Mucosa of descending colon (tissue), 3 donors: ENCODE results near the gene WNT5A. TPM values are rescaled to one million over a fixed set of nuclear protein-coding genes. Genes with fewer than 3 reads are reported as not detected.

Experiments used
- ATAC-seq: fragments of 200-7000 bp; cut with Tn5 transposase; one replicate; pipeline ENCODE4 v1.9.1; 2020; ENCODE audit warnings: mild to moderate bottlenecking, moderate library complexity
- DNase-seq, 3 donors: peaks; one replicate each; pipeline ENCODE4 v3.0.0-alpha.2; 2020
- H3K36me3 ChIP-seq: fragments of 200-600 bp; one replicate; pipeline ENCODE4 v1.8.0; 2021; ENCODE audit warnings: low read depth, mild to moderate bottlenecking
- H3K4me1 ChIP-seq: fragments of 200-600 bp; one replicate; pipeline ENCODE4 v1.8.0; 2021; ENCODE audit warnings: low read depth, mild to moderate bottlenecking
- H3K4me3 ChIP-seq: fragments of 200-600 bp; one replicate; pipeline ENCODE4 v1.8.0; 2021; ENCODE audit warnings: mild to moderate bottlenecking
- H3K9me3 ChIP-seq: fragments of 200-600 bp; one replicate; pipeline ENCODE4 v1.8.0; 2021; ENCODE audit warnings: mild to moderate bottlenecking
- CTCF ChIP-seq: fragments of 200-600 bp; IDR thresholded peaks from one replicate; pipeline ENCODE4 v1.8.0; 2022; ENCODE audit warnings: antibody characterized with exemption, mild to moderate bottlenecking
- intact Hi-C, 2 donors: fragments of 100-400 bp; cut with DNase I in 1 of 2; cut with micrococcal nuclease in 1 of 2; formaldehyde crosslinking; loops; one replicate each; pipeline versions ENCODE4 v1.11.0 to v1.11.1; 2022; cut with DNase I, micrococcal nuclease
- total RNA-seq, 3 donors: library from RNA; stranded (reverse); fragmentation: NEBNext Ultra II Directional in 2 of 3; extraction: Animal tissue kit (Norgen Biotek cat#: 25700) in 2 of 3; gene quantifications; one replicate each; pipeline versions ENCODE4 v1.2.1 to v1.2.4, GENCODE V29; 2021 to 2023
- donor health status: DM: no; HTN: no; CAD: no; lungs with moderate emphysema.
- donor health status: DM: no; HTN: no; CAD: no.
- donor health status: DM: no; HTN: yes; CAD: no.

The WNT5A gene
- total RNA-seq, 3 donors from 2014 or later: 3.6 to 5.9 (median 5.2) TPM

- TF ChIP-seq CTCF: no peak
- intact Hi-C loops: loop anchor here (5.0 to 10.0 kb wide), 2 partner anchors 241 to 774 kb away; no protein-coding TSS in a partner anchor
- peak in 2 of 3 donors; percentile 36 to 54 for DNase-seq
- peak; percentile 10 for ATAC-seq
- H3K4me1 ChIP-seq: peaks cover 17% of the 10 kb centered on the region
- no peaks in the 10 kb centered on the region for H3K36me3 ChIP-seq
- no peak overlapping the region for H3K4me3 ChIP-seq
- no peaks in the 10 kb centered on the region for H3K9me3 ChIP-seq
Observed at GRCh38 chr3:55480911-55481743, 6.0 kb downstream of the WNT5A start.

GRCh38 chr3:55477306-55478303 is 9.5 kb downstream of the WNT5A start:
- Histone ChIP-seq H3K36me3 (no peaks in the 10 kb centered on the region), H3K4me3 (no peak overlapping the region), H3K9me3 (no peaks in the 10 kb centered on the region), H3K4me1 (peaks cover 9% of the 10 kb centered on the region)
- no peak for TF ChIP-seq CTCF
- no peak for DNase-seq
- no peak for ATAC-seq
- intact Hi-C loops: no loop called here

GRCh38 chr3:55476515-55476914 is 10.6 kb downstream of the WNT5A start:
- ATAC-seq (no peak), DNase-seq (no peak)
- H3K4me1 ChIP-seq: peaks cover 2% of the 10 kb centered on the region
- H3K4me3 ChIP-seq: no peak overlapping the region
- intact Hi-C loops: no loop called here
- no peak for TF ChIP-seq CTCF
- no peaks in the 10 kb centered on the region for H3K36me3 ChIP-seq
- no peaks in the 10 kb centered on the region for H3K9me3 ChIP-seq

- Histone ChIP-seq H3K4me1 (no peaks in the 10 kb centered on the region), H3K9me3 (no peaks in the 10 kb centered on the region), H3K4me3 (no peak overlapping the region), H3K36me3 (no peaks in the 10 kb centered on the region)
- DNase-seq (peak in 2 of 3 donors; percentile 19 to 35), ATAC-seq (peak; percentile 69)
- intact Hi-C loops: no loop called here
- no peak for TF ChIP-seq CTCF
Observed at GRCh38 chr3:55474213-55474632, 12.9 kb downstream of the WNT5A start.

- DNase-seq: no peak
- no peak for ATAC-seq
- Histone ChIP-seq H3K9me3 (no peaks in the 10 kb centered on the region), H3K4me1 (no peaks in the 10 kb centered on the region), H3K4me3 (no peak overlapping the region), H3K36me3 (no peaks in the 10 kb centered on the region)
- no peak for TF ChIP-seq CTCF
- intact Hi-C loops: no loop called here
Observed at GRCh38 chr3:55473788-55474187, 13.3 kb downstream of the WNT5A start.
